Measurements from ENCODE around the gene DCC. TPM values are rescaled to one million over a fixed set of nuclear protein-coding genes. Genes with fewer than 3 reads are reported as not detected.

DCC gene
- total RNA-seq, 1 experiment from 2014 or later: 0.72 TPM

- Mint-ChIP-seq H3K27ac (no peak overlapping the region), H3K36me3 (peaks cover 2% of the 10 kb centered on the region; the same call in 1 of the 2 replicates), H3K27me3 (ENCODE audit: low read depth) (no peaks in the 10 kb centered on the region), H3K4me1 (no peaks in the 10 kb centered on the region), H3K4me3 (no peak overlapping the region), H3K9me3 (peaks cover 9% of the 10 kb centered on the region)
- CTCF ChIA-PET: no interaction called here
- TF ChIP-seq HMGA2 (CRISPR knock-in tag; IDR thresholded peaks at IDR 0.05): no peak
- no peak for TF ChIP-seq ZNF532 (CRISPR knock-in tag; IDR thresholded peaks at IDR 0.05; ENCODE audit: borderline replicate concordance)
- TF ChIP-seq IRF2 (CRISPR knock-in tag; IDR thresholded peaks at IDR 0.05; ENCODE audit: borderline replicate concordance, low read depth): no peak
- TF ChIP-seq OVOL2 (CRISPR knock-in tag; IDR thresholded peaks at IDR 0.05; ENCODE audit: borderline replicate concordance): no peak
- TF ChIP-seq, protein P1, sequence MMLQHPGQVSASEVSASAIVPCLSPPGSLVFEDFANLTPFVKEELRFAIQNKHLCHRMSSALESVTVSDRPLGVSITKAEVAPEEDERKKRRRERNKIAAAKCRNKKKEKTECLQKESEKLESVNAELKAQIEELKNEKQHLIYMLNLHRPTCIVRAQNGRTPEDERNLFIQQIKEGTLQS (CRISPR knock-in tag; conservative IDR thresholded peaks at IDR 0.05): no peak
- TF ChIP-seq, protein P2, sequence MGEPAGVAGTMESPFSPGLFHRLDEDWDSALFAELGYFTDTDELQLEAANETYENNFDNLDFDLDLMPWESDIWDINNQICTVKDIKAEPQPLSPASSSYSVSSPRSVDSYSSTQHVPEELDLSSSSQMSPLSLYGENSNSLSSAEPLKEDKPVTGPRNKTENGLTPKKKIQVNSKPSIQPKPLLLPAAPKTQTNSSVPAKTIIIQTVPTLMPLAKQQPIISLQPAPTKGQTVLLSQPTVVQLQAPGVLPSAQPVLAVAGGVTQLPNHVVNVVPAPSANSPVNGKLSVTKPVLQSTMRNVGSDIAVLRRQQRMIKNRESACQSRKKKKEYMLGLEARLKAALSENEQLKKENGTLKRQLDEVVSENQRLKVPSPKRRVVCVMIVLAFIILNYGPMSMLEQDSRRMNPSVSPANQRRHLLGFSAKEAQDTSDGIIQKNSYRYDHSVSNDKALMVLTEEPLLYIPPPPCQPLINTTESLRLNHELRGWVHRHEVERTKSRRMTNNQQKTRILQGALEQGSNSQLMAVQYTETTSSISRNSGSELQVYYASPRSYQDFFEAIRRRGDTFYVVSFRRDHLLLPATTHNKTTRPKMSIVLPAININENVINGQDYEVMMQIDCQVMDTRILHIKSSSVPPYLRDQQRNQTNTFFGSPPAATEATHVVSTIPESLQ (CRISPR knock-in tag; IDR thresholded peaks at IDR 0.05): no peak
- no peak for TF ChIP-seq FOXP4 (CRISPR knock-in tag; IDR thresholded peaks at IDR 0.05)
- TF ChIP-seq GTF2I (CRISPR knock-in tag; conservative IDR thresholded peaks at IDR 0.05): no peak
- TF ChIP-seq ESRRA (CRISPR knock-in tag; IDR thresholded peaks at IDR 0.05; ENCODE audit: borderline replicate concordance): no peak
- TF ChIP-seq ZNF317 (CRISPR knock-in tag; IDR thresholded peaks at IDR 0.05; ENCODE audit: borderline replicate concordance, low read depth): no peak
- no peak for TF ChIP-seq ZSCAN18 (CRISPR knock-in tag; IDR thresholded peaks at IDR 0.05)
- TF ChIP-seq FOXP1 (CRISPR knock-in tag; IDR thresholded peaks at IDR 0.05; ENCODE audit: borderline replicate concordance): no peak
- TF ChIP-seq ATF1 (CRISPR knock-in tag; IDR thresholded peaks at IDR 0.05): no peak
- POLR2A ChIA-PET: no interaction called here
- ATAC-seq (peak; percentile 77), DNase-seq (ENCODE audit: low spot score) (no peak)
Observed at GRCh38 chr18:52766002-52766545, 426.1 kb downstream of the DCC start.

DNA sequence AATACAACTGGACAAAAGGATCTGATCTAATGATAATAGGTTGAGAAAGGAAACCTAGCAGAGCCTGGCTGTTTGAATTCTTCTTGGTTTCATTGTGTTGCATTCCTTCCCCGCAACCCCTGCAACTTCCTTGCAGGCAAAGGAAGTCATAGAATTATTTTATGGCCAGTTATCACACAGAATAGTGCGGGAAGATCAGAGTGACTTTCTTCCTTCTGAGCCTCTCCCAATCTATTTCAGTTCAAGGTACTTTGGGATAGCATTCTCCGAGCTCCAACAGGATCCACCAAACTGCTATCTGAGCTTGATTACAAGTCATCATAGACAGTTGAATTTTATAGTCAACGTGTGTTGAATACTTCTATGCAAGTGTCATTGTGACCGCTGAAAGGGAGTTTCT lies 441.1 kb downstream of the DCC start:
- Mint-ChIP-seq H3K27ac (no peak overlapping the region), H3K4me3 (no peak overlapping the region), H3K27me3 (ENCODE audit: low read depth) (no peaks in the 10 kb centered on the region), H3K9me3 (peaks cover 13% of the 10 kb centered on the region; the same call in 1 of the 2 replicates), H3K36me3 (no peaks in the 10 kb centered on the region), H3K4me1 (peaks cover 8% of the 10 kb centered on the region)
- TF ChIP-seq ARID4B (CRISPR knock-in tag; IDR thresholded peaks at IDR 0.05; ENCODE audit: borderline replicate concordance) (no peak), ZBTB21 (CRISPR knock-in tag; IDR thresholded peaks at IDR 0.05; ENCODE audit: borderline replicate concordance) (no peak)
- TF ChIP-seq, protein P3, sequence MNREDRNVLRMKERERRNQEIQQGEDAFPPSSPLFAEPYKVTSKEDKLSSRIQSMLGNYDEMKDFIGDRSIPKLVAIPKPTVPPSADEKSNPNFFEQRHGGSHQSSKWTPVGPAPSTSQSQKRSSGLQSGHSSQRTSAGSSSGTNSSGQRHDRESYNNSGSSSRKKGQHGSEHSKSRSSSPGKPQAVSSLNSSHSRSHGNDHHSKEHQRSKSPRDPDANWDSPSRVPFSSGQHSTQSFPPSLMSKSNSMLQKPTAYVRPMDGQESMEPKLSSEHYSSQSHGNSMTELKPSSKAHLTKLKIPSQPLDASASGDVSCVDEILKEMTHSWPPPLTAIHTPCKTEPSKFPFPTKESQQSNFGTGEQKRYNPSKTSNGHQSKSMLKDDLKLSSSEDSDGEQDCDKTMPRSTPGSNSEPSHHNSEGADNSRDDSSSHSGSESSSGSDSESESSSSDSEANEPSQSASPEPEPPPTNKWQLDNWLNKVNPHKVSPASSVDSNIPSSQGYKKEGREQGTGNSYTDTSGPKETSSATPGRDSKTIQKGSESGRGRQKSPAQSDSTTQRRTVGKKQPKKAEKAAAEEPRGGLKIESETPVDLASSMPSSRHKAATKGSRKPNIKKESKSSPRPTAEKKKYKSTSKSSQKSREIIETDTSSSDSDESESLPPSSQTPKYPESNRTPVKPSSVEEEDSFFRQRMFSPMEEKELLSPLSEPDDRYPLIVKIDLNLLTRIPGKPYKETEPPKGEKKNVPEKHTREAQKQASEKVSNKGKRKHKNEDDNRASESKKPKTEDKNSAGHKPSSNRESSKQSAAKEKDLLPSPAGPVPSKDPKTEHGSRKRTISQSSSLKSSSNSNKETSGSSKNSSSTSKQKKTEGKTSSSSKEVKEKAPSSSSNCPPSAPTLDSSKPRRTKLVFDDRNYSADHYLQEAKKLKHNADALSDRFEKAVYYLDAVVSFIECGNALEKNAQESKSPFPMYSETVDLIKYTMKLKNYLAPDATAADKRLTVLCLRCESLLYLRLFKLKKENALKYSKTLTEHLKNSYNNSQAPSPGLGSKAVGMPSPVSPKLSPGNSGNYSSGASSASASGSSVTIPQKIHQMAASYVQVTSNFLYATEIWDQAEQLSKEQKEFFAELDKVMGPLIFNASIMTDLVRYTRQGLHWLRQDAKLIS (CRISPR knock-in tag; IDR thresholded peaks at IDR 0.05; ENCODE audit: borderline replicate concordance): no peak
- DNase-seq (ENCODE audit: low spot score): no peak
- POLR2A ChIA-PET: no interaction called here
- CTCF ChIA-PET: no interaction called here
- ATAC-seq: no peak
